RKO (cell line): ENCODE results near the gene TMEM187.

Experiments used
- DNase-seq: peaks from one replicate; pipeline ENCODE4 v3.0.0-alpha.2; 2016; ENCODE audit warnings: low spot score

The TMEM187 gene

GRCh38 chrX:154019633-154020528 is 47.3 kb downstream of the TMEM187 start, which contains the start of gene IRAK1:
TSS of gene IRAK1 (minus strand) at chrX:154019902. CDS start at chrX:154019812, 90 bp downstream.
- DNase-seq: peak; percentile 67

- DNase-seq: no peak
These were observed 48.1 kb downstream of the TMEM187 start for GRCh38 chrX:154020536-154021115.

- peak; percentile 74 for DNase-seq
These were observed 48.6 kb downstream of the TMEM187 start for GRCh38 chrX:154021131-154021611.

GRCh38 chrX:154022108-154022507 is 49.6 kb downstream of the TMEM187 start:
- no peak for DNase-seq

- no peak for DNase-seq
These were observed 50.9 kb downstream of the TMEM187 start for GRCh38 chrX:154023276-154024000.

- no peak for DNase-seq
These were observed 51.7 kb downstream of the TMEM187 start for GRCh38 chrX:154024271-154024670.

- no peak for DNase-seq
These were observed 52.7 kb downstream of the TMEM187 start for GRCh38 chrX:154025230-154025629.

- no peak for DNase-seq
These were observed 53.8 kb downstream of the TMEM187 start for GRCh38 chrX:154026136-154027021.

GRCh38 chrX:154027022-154027402 is 54.5 kb downstream of the TMEM187 start:
- DNase-seq: no peak

- no peak for DNase-seq
These were observed 55.4 kb downstream of the TMEM187 start for GRCh38 chrX:154027986-154028385.

- no peak for DNase-seq
These were observed 56.1 kb downstream of the TMEM187 start for GRCh38 chrX:154028502-154029184.

GRCh38 chrX:154029439-154029838 is 56.9 kb downstream of the TMEM187 start:
- DNase-seq: no peak

GRCh38 chrX:154030266-154030665 is 57.7 kb downstream of the TMEM187 start:
- no peak for DNase-seq

GRCh38 chrX:154030715-154031305 is 58.3 kb downstream of the TMEM187 start:
- DNase-seq: no peak

GRCh38 chrX:154032160-154032559 is 59.6 kb downstream of the TMEM187 start:
- DNase-seq: no peak

- no peak for DNase-seq
These were observed 60.1 kb downstream of the TMEM187 start for GRCh38 chrX:154032653-154033052.
